ENCODE results near the gene PAQR5. TPM values are rescaled to one million over a fixed set of nuclear protein-coding genes. Genes with fewer than 3 reads are reported as not detected.

PAQR5 gene
- total and polyA plus RNA-seq, 5 experiments from 2014 or later: not detected

Other genes with a start within 250 kb of the PAQR5 start
- 1 to 10 TPM; 5.8 to 8.0 TPM for gene GLCE, start 138.3 kb upstream of the PAQR5 start, total RNA-seq
- gene GLCE, start 138.3 kb upstream of the PAQR5 start, polyA plus RNA-seq: 1 to 10 TPM; 5.2 to 8.3 (median 5.7) TPM
- gene KIF23, start 115.4 kb downstream of the PAQR5 start, total RNA-seq: not detected
- gene KIF23, start 115.4 kb downstream of the PAQR5 start, polyA plus RNA-seq: not detected
- 1,000 to 10,000 TPM; 2,812 to 2,815 TPM for gene RPLP1, start 153.9 kb downstream of the PAQR5 start, total RNA-seq
- 1,000 to 10,000 TPM; 2,364 to 3,349 (median 3,055) TPM for gene RPLP1, start 153.9 kb downstream of the PAQR5 start, polyA plus RNA-seq